Liver (tissue), 9 donors: ENCODE data around the gene TSC22D3. TPM values are rescaled to one million over a fixed set of nuclear protein-coding genes. Genes with fewer than 3 reads are reported as not detected.

Experiments
- DNase-seq: peaks from one replicate; pipeline ENCODE4 v3.0.0-alpha.2; 2017; ENCODE audit warnings: low spot score
- H3K27ac ChIP-seq, 2 donors: one replicate each; pipeline ENCODE4 v1.7.0; 2013; ENCODE audit warnings: inconsistent platforms in 2 of 2, low read length in 2 of 2, control low read depth in 1 of 2, low read depth in 1 of 2, mild to moderate bottlenecking in 1 of 2
- H3K27me3 ChIP-seq, 4 donors: one replicate each; pipeline versions ENCODE4 v1.6.1 to v1.7.0; 2013; ENCODE audit warnings: low read length in 3 of 4, inconsistent platforms in 1 of 4, mild to moderate bottlenecking in 1 of 4, moderate library complexity in 1 of 4; ENCODE audit not compliant: control insufficient read depth in 4 of 4, insufficient read depth in 4 of 4
- H3K36me3 ChIP-seq, 4 donors: one replicate each; pipeline versions ENCODE4 v1.6.1 to v1.7.0; 2013; ENCODE audit warnings: low read length in 3 of 4, mild to moderate bottlenecking in 3 of 4, low read depth in 1 of 4, moderate library complexity in 1 of 4; ENCODE audit not compliant: control insufficient read depth in 4 of 4, insufficient read depth in 3 of 4
- H3K4me1 ChIP-seq, 4 donors: one replicate each; pipeline versions ENCODE4 v1.6.1 to v1.7.0; 2013; ENCODE audit warnings: low read length in 3 of 4, mild to moderate bottlenecking in 3 of 4, moderate library complexity in 1 of 4; ENCODE audit not compliant: control insufficient read depth in 4 of 4, insufficient read depth in 4 of 4
- H3K4me3 ChIP-seq, 3 donors: one replicate each; pipeline versions ENCODE4 v1.6.1 to v1.7.0; 2013; ENCODE audit warnings: low read length in 3 of 3, control low read depth in 1 of 3, low read depth in 1 of 3, mild to moderate bottlenecking in 1 of 3
- H3K9ac ChIP-seq, 2 donors: one replicate each; pipeline ENCODE4 v1.7.0; 2013; ENCODE audit warnings: low read length in 2 of 2, mild to moderate bottlenecking in 2 of 2, moderate library complexity in 2 of 2, control low read depth in 1 of 2, low read depth in 1 of 2
- H3K9me3 ChIP-seq, 4 donors: one replicate each; pipeline versions ENCODE4 v1.6.1 to v1.7.0; 2013; ENCODE audit warnings: low read length in 3 of 4; ENCODE audit not compliant: control insufficient read depth in 4 of 4
- ATF3 ChIP-seq: IDR thresholded peaks from 2 replicates; pipeline ENCODE4 v1.6.1; 2016; ENCODE audit warnings: antibody characterized with exemption
- CTCF ChIP-seq: fragments of 150-350 bp; IDR thresholded peaks from 2 replicates; pipeline ENCODE4 v1.5.1; 2017; ENCODE audit warnings: improper control_type of control experiment, low read depth, low read length; ENCODE audit not compliant: missing input control
- EGR1 ChIP-seq, 2 donors: IDR thresholded peaks; 2 replicates each; pipeline ENCODE4 v1.6.1; 2016 to 2018; ENCODE audit warnings: antibody characterized with exemption in 2 of 2, low read depth in 2 of 2
- FOXA2 ChIP-seq: IDR thresholded peaks from 2 replicates; pipeline ENCODE4 v1.6.1; 2016; ENCODE audit warnings: antibody characterized with exemption
- HNF4A ChIP-seq, 2 donors: conservative IDR thresholded peaks; 2 replicates each; pipeline ENCODE4 v1.6.1; 2016; ENCODE audit warnings: antibody characterized with exemption in 2 of 2, mild to moderate bottlenecking in 2 of 2
- HNF4G ChIP-seq: IDR thresholded peaks from 2 replicates; pipeline ENCODE4 v1.6.1; 2016; ENCODE audit warnings: antibody characterized with exemption
- JUND ChIP-seq, 2 donors: IDR thresholded peaks; 2 replicates each; pipeline ENCODE4 v1.6.1; 2016; ENCODE audit warnings: antibody characterized with exemption in 2 of 2
- NR2F2 ChIP-seq: IDR thresholded peaks from 2 replicates; pipeline ENCODE4 v1.6.1; 2016; ENCODE audit warnings: antibody characterized with exemption
- RAD21 ChIP-seq, 2 donors: IDR thresholded peaks; 2 replicates each; pipeline ENCODE4 v1.6.1; 2016; ENCODE audit warnings: antibody characterized with exemption in 2 of 2, mild to moderate bottlenecking in 2 of 2
- RXRA ChIP-seq, 2 donors: IDR thresholded peaks; 2 replicates each; pipeline ENCODE4 v1.6.1; 2017 to 2018; ENCODE audit warnings: antibody characterized with exemption in 2 of 2, mild to moderate bottlenecking in 1 of 2
- SP1 ChIP-seq: IDR thresholded peaks from 2 replicates; pipeline ENCODE4 v1.6.1; 2018; ENCODE audit warnings: antibody characterized with exemption, mild to moderate bottlenecking
- YY1 ChIP-seq: IDR thresholded peaks from 2 replicates; pipeline ENCODE4 v1.6.1; 2016; ENCODE audit warnings: antibody characterized with exemption, mild to moderate bottlenecking
- ZBTB33 ChIP-seq: IDR thresholded peaks from 2 replicates; pipeline ENCODE4 v1.6.1; 2016; ENCODE audit warnings: antibody characterized with exemption
- WGBS: extraction: QIAGEN DNeasy Blood & Tissue Kit; methylation state at CpG from one replicate; pipeline ENCODE4 v1.1.7; 2013; 5-methylcytosine and 5-hydroxymethylcytosine counted together
- polyA plus RNA-seq, 2 donors: library from polyadenylated mRNA; stranded (reverse) in 1 of 2; unstranded in 1 of 2; fragments of 200-250 nt in 1 of 2; fragments of >200 nt in 1 of 2; fragmentation: Nextera tagmentation in 1 of 2; extraction: Ambion mirVana in 1 of 2; gene quantifications; one replicate each; pipeline versions ENCODE4 v1.2.1 to v1.2.3, GENCODE V29; 2013 to 2015
- total RNA-seq, 2 donors: library from RNA; depleted of rRNA; stranded (reverse); fragments of >200 nt; gene quantifications; one replicate each; pipeline ENCODE4 v1.2.3, GENCODE V29; 2014
- donor health status: healthy.
- donor health status: healthy.
- donor health status: healthy.
- donor health status: healthy.
- donor health status: healthy.

The TSC22D3 gene
- total and polyA plus RNA-seq, 4 donors, result 10.5 to 128 (median 48.1) TPM

- TF ChIP-seq ATF3 (no peak), RXRA (IDR thresholded peaks at IDR 0.05) (no peak), ZBTB33 (no peak)
Observed at GRCh38 chrX:107709266-107709806, 66.3 kb downstream of the TSC22D3 start (continued).

GRCh38 chrX:107708762-107709161, 66.8 kb downstream of the TSC22D3 start:
- H3K27me3 ChIP-seq, result no peaks in the 10 kb centered on the region
- 90% methylated on average over 2 of the region's 2 CpGs for WGBS
- H3K4me3 ChIP-seq, result no peak overlapping the region
- TF ChIP-seq YY1 (no peak), JUND (IDR thresholded peaks at IDR 0.05) (no peak), HNF4A (conservative IDR thresholded peaks at IDR 0.05) (no peak), EGR1 (IDR thresholded peaks at IDR 0.05; ENCODE audit: low read depth in 2 of 2) (no peak), NR2F2 (no peak), RXRA (IDR thresholded peaks at IDR 0.05) (no peak), CTCF (no peak)
- H3K36me3 ChIP-seq, result peaks cover under 1 to 5% (median 4%) of the 10 kb centered on the region in 4 donors
- no peaks in the 10 kb centered on the region for H3K9me3 ChIP-seq
- DNase-seq, result no peak
- H3K27ac ChIP-seq, result no peak overlapping the region
- no peaks in the 10 kb centered on the region for H3K4me1 ChIP-seq
- H3K9ac ChIP-seq, result no peak overlapping the region

GRCh38 chrX:107707866-107708265, 67.7 kb downstream of the TSC22D3 start:
- Histone ChIP-seq H3K4me1 (no peaks in the 10 kb centered on the region), H3K4me3 (no peak overlapping the region), H3K27me3 (no peaks in the 10 kb centered on the region), H3K36me3 (no peaks in the 10 kb centered on the region), H3K9me3 (no peaks in the 10 kb centered on the region), H3K27ac (no peak overlapping the region), H3K9ac (no peak overlapping the region)
- no peak for DNase-seq
- TF ChIP-seq RAD21 (IDR thresholded peaks at IDR 0.05) (no peak), NR2F2 (no peak), JUND (IDR thresholded peaks at IDR 0.05) (no peak), FOXA2 (no peak), CTCF (no peak), HNF4G (no peak), YY1 (no peak), SP1 (no peak)
- 94% methylated on average over 9 of the region's 9 CpGs for WGBS
